Ovary (tissue), 9 donors: Measurements from ENCODE around the gene ABHD6. TPM values are rescaled to one million over a fixed set of nuclear protein-coding genes. Genes with fewer than 3 reads are reported as not detected.
"Not testable (repeated sequence)": the region's sequence is repeated elsewhere in the genome, so short reads cannot be mapped to it uniquely, and the experiment has no call there.

Experiments used
- DNase-seq, 5 donors: peaks; one replicate each; pipeline ENCODE4 v3.0.0-alpha.2; 2019 to 2020
- H3K27ac ChIP-seq, 2 donors: fragments of 200-600 bp; one replicate each; pipeline versions ENCODE4 v1.5.1 to v1.8.0; 2019 to 2022
- H3K27me3 ChIP-seq: fragments of 200-600 bp; one replicate; pipeline ENCODE4 v1.8.0; 2022
- H3K36me3 ChIP-seq: fragments of 200-600 bp; sonication (generic); one replicate; pipeline ENCODE4 v1.5.1; 2019
- H3K4me1 ChIP-seq: one replicate; pipeline ENCODE4 v1.8.1; 2013; ENCODE audit warnings: mild to moderate bottlenecking, moderate library complexity; ENCODE audit not compliant: insufficient read depth
- H3K4me3 ChIP-seq: fragments of 200-600 bp; sonication (generic); one replicate; pipeline ENCODE4 v1.5.1; 2017
- H3K9me3 ChIP-seq, 2 donors: fragments of 200-600 bp in 1 of 2; sonication (generic) in 1 of 2; one replicate each; pipeline versions ENCODE4 v1.5.1 to v1.8.1; 2013 to 2019; ENCODE audit warnings: mild to moderate bottlenecking in 1 of 2, moderate library complexity in 1 of 2
- EP300 ChIP-seq: sonication (generic); formaldehyde crosslinking; IDR thresholded peaks from one replicate; pipeline ENCODE4 v1.6.1; 2017; ENCODE audit warnings: antibody characterized with exemption
- POLR2A ChIP-seq: fragments of 450-650 bp; IDR thresholded peaks from one replicate; pipeline ENCODE4 v1.6.1; 2017; ENCODE audit warnings: antibody characterized with exemption, mild to moderate bottlenecking, moderate library complexity
- WGBS, 3 donors: extraction: QIAGEN DNeasy Blood & Tissue Kit in 1 of 3; methylation state at CpG; one replicate each; pipeline versions ENCODE4 v1.1.5 to v1.1.7; 2013 to 2017; 5-methylcytosine and 5-hydroxymethylcytosine counted together
- intact Hi-C, 4 donors: fragments of 100-400 bp; cut with DNase I; formaldehyde crosslinking; loops; one replicate each; pipeline versions ENCODE4 v1.11.0 to v1.15.1; 2022 to 2023
- polyA plus RNA-seq, 2 donors: library from polyadenylated mRNA; stranded (reverse); fragments of 200-250 nt in 1 of 2; fragments of 350-450 nt in 1 of 2; fragmentation: Illumina TruSeq in 1 of 2; extraction: RNeasy Lipid Tissue Mini Kit (QIAGEN cat#74804) in 1 of 2; gene quantifications; one replicate each; pipeline ENCODE4 v1.2.3, GENCODE V29; 2013 to 2014
- total RNA-seq, 7 donors: library from RNA; depleted of rRNA in 2 of 7; stranded (reverse); fragments of >200 nt in 2 of 7; fragmentation: NEBNext Ultra II Directional in 3 of 7; extraction: Animal tissue kit (Norgen Biotek cat#: 25700) in 3 of 7; gene quantifications; one replicate each; pipeline versions ENCODE4 v1.1.0 to v1.2.4, GENCODE V29; 2016 to 2023
- TF ChIP-seq, protein P1 (sequence below), 3 donors: fragments of 450-650 bp in 2 of 3; fragments of 200-600 bp in 1 of 3; IDR thresholded peaks; one replicate each; pipeline versions ENCODE4 v1.5.1 to v1.8.0; 2016 to 2022; ENCODE audit warnings: antibody characterized with exemption in 3 of 3, mild to moderate bottlenecking in 1 of 3
- donor health status: DM: no; HTN: no; CAD: no; lungs with moderate emphysema.
- donor health status: DM: no; HTN: no; CAD: no.
- donor health status: Bipolar disorder and iron deficiency.
- donor health status: DM: yes; HTN: yes; CAD: no.
- donor health status: DM: no; HTN: no; CAD: no.
- donor health status: DM: yes; HTN: yes; CAD: no.

ABHD6 gene
- total and polyA plus RNA-seq, 9 donors, result 4.8 to 36.6 (median 10.5) TPM

DNA sequence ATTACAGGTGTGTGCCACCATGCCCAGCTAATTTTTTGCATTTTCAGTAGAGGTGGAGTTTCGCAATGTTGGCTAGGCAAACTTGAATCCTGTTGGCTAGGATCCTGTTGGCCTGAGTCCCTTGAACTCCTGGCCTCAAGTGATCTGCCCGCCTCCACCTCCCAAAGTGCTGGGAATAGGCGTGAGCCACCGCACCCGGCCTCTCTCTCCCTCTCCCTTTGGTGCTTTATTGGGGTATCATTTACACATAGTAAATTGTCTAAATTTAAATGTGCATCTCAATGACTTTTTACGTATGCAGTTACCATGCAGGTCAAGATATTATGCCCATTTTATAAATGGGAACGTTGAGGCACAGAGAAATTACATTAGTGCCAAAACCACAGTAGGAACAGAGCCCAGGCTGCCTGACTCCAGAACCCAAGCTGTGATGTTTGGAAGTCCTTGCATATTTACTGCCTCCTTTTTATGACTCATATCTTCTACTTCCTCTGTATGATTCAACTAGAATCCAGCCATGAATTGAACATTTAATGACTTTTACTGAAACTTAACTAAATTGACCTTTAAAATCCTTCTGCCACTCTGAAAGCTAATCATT, 34.4 kb downstream of the ABHD6 start:
- intact Hi-C loops, result no loop called here
- H3K4me1 ChIP-seq, result no peaks in the 10 kb centered on the region
- TF ChIP-seq EP300 (no peak), POLR2A (no peak)
- TF ChIP-seq, protein P1, sequence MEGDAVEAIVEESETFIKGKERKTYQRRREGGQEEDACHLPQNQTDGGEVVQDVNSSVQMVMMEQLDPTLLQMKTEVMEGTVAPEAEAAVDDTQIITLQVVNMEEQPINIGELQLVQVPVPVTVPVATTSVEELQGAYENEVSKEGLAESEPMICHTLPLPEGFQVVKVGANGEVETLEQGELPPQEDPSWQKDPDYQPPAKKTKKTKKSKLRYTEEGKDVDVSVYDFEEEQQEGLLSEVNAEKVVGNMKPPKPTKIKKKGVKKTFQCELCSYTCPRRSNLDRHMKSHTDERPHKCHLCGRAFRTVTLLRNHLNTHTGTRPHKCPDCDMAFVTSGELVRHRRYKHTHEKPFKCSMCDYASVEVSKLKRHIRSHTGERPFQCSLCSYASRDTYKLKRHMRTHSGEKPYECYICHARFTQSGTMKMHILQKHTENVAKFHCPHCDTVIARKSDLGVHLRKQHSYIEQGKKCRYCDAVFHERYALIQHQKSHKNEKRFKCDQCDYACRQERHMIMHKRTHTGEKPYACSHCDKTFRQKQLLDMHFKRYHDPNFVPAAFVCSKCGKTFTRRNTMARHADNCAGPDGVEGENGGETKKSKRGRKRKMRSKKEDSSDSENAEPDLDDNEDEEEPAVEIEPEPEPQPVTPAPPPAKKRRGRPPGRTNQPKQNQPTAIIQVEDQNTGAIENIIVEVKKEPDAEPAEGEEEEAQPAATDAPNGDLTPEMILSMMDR (IDR thresholded peaks at IDR 0.05), result no peak
- no peak overlapping the region for H3K27ac ChIP-seq
- no peaks in the 10 kb centered on the region for H3K27me3 ChIP-seq
- 74 to 79% (median 76%) methylated on average over 7 of the region's 7 CpGs for WGBS, 3 donors
- no peaks in the 10 kb centered on the region for H3K36me3 ChIP-seq
- DNase-seq, result no peak
- H3K4me3 ChIP-seq, result no peak overlapping the region
- H3K9me3 ChIP-seq, result no peaks in the 10 kb centered on the region

DNA sequence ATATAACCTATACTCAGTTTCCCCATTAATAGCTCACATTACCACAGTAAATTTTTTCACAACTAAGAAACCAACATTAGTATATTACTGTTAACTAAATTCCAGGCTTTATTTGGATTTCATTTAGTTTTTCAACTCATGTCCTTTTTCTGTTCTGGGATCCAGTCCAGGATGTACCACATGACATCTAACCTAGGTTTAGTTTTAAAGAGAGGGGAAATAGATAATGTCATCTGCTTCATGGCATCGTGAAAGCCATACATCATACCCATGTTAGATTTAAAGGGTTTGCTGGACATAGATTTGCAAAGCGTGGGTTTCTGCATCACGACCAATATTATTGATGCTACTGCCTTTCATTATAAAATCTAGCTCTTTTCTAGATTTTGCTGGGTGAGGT, 35.3 kb downstream of the ABHD6 start:
- intact Hi-C loops, result no loop called here
- TF ChIP-seq EP300, result no peak
- TF ChIP-seq, protein P1 (IDR thresholded peaks at IDR 0.05), result no peak
- no peak for TF ChIP-seq POLR2A
- no peak for DNase-seq
- no peaks in the 10 kb centered on the region for H3K9me3 ChIP-seq
- no peaks in the 10 kb centered on the region for H3K27me3 ChIP-seq
- WGBS, 3 donors, result 65 to 73% (median 69%) methylated on average over 3 of the region's 3 CpGs
- no peaks in the 10 kb centered on the region for H3K4me1 ChIP-seq
- no peak overlapping the region for H3K4me3 ChIP-seq
- no peaks in the 10 kb centered on the region for H3K36me3 ChIP-seq
- no peak overlapping the region for H3K27ac ChIP-seq

DNA sequence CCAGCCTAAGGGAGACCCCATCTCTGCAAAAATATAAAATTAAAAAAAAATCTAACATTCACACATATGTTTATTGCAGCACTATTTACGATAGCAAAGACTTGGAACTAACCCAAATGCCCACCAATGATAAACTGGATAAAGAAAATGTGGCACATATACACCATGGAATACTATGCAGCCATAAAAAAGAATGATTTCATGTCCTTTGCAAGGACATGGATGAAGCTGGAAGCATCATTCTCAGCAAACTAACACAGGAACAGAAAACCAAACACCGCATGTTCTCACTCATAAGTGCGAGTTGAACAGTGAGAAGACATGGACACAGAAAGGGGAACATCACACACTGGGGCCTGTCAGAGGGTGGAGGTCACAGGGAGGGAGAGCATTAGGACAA, 35.8 kb downstream of the ABHD6 start:
- H3K4me3 ChIP-seq, H3K9me3 ChIP-seq, H3K36me3 ChIP-seq, intact Hi-C loops, DNase-seq, H3K27me3 ChIP-seq, H3K4me1 ChIP-seq, H3K27ac ChIP-seq: not testable (repeated sequence)
- WGBS, 3 donors, result 93 to 99% (median 95%) methylated on average over 3 of the region's 3 CpGs

DNA sequence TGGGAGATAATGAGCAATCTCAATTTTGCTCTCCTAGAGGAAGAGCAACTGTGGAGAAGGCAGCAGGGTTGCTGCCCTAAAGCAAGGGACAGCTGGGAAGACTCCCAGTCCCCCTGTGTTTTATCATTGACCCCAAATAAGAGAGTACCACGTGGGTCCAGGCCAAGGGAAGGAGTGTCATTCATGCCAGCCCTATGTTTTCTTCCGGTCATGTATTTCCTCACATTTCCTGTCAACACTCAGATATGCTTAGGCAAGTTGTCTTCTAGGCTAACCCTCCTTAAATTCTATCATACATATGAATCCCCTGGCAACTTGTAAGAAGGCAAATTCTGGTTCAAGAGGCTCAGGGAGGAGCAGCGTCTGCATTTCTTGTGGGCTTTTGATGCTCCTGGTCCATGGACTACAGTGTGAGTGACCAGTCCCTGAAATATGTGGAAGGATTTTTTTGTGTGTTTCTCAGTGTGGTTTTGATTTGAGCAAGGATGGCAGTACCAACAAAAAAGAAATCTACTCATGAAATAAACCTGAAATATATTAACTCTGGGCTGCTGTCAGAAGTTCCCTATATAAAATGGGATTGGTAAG, 36.5 kb downstream of the ABHD6 start:
- no peak for DNase-seq
- WGBS, 3 donors, result 61 to 73% (median 67%) methylated on average over 3 of the region's 3 CpGs
- H3K9me3 ChIP-seq, result no peaks in the 10 kb centered on the region
- no peaks in the 10 kb centered on the region for H3K4me1 ChIP-seq
- TF ChIP-seq EP300, result no peak
- TF ChIP-seq, protein P1 (IDR thresholded peaks at IDR 0.05), result no peak
- no peak for TF ChIP-seq POLR2A
- H3K4me3 ChIP-seq, result no peak overlapping the region
- no peaks in the 10 kb centered on the region for H3K36me3 ChIP-seq
- H3K27ac ChIP-seq, result no peak overlapping the region
- no peaks in the 10 kb centered on the region for H3K27me3 ChIP-seq
- intact Hi-C loops, result no loop called here

DNA sequence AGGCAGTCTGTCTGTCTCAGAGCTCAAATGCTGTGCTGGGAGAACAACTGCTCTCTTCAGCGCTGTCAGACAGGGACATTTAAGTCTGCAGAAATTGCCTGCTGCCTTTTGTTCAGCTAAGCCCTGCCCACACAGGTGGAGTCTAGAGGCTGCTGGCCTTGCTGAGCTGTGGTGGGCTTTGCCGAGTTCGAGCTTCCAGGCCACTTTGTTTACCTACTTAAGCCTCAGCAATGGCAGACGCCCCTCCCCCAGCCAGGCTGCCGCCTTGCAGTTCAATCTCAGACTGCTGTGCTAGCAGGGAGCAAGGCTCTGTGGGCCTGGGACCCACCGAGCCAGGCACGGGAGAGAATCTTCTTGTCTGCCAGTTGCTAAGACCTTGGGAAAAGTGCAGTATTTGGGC, 43.5 kb downstream of the ABHD6 start:
- H3K9me3 ChIP-seq, result no peaks in the 10 kb centered on the region
- no peak overlapping the region for H3K4me3 ChIP-seq
- WGBS, 3 donors, result 81 to 94% (median 85%) methylated on average over 7 of the region's 7 CpGs
- H3K27ac ChIP-seq, result no peak overlapping the region
- H3K4me1 ChIP-seq, result no peaks in the 10 kb centered on the region
- intact Hi-C loops, result no loop called here
- TF ChIP-seq POLR2A (no peak), EP300 (no peak)
- TF ChIP-seq, protein P1 (IDR thresholded peaks at IDR 0.05), result no peak
- no peaks in the 10 kb centered on the region for H3K36me3 ChIP-seq
- DNase-seq, result no peak
- no peaks in the 10 kb centered on the region for H3K27me3 ChIP-seq
